PC-9 (cell line): ENCODE measurements around the gene MYEF2. TPM values are rescaled to one million over a fixed set of nuclear protein-coding genes. Genes with fewer than 3 reads are reported as not detected.

Source experiments
- BruUV-seq: library from RNA; stranded (reverse); fragments of 400-500 nt; replicated peaks from 2 replicates; lab custom pipeline; 2021; lab: Mats Ljungman, UMichigan
- CTCF ChIA-PET: fragments of 300-600 bp; sonication (Branson Sonifier 250); formaldehyde crosslinking; loops from one replicate; lab custom pipeline; 2022; ENCODE audit warnings: antibody characterized with exemption; lab: Charles Lee
- POLR2A ChIA-PET: fragments of 300-600 bp; sonication (Branson Sonifier 250); formaldehyde crosslinking; loops from one replicate; lab custom pipeline; 2022; ENCODE audit warnings: antibody characterized with exemption; ENCODE audit not compliant: unreplicated experiment; lab: Charles Lee
- DNase-seq, 2 experiments: peaks; one replicate each; pipeline versions ENCODE4 v3.0.0 to v3.0.0-alpha.2; 2015 to 2022; ENCODE audit warnings: mixed read lengths in 1 of 2
- H2AFZ ChIP-seq: fragments of 200-600 bp; sonication (generic); 2 replicates; pipeline ENCODE4 v1.8.1; 2017; ENCODE audit warnings: antibody characterized with exemption
- H3F3A ChIP-seq: fragments of 200-600 bp; sonication (generic); 2 replicates; pipeline ENCODE4 v1.8.1; 2017; ENCODE audit warnings: antibody characterized with exemption, mild to moderate bottlenecking, low read depth; ENCODE audit not compliant: insufficient read depth
- H3K27ac ChIP-seq: fragments of 200-600 bp; sonication (generic); 2 replicates; pipeline ENCODE4 v1.6.1; 2016; ENCODE audit warnings: mixed run types
- H3K27me3 ChIP-seq: fragments of 200-600 bp; sonication (generic); 2 replicates; pipeline ENCODE4 v1.6.1; 2016; ENCODE audit warnings: low read depth, mixed run types; ENCODE audit not compliant: insufficient read depth
- H3K36me3 ChIP-seq: fragments of 200-600 bp; sonication (generic); 2 replicates; pipeline ENCODE4 v1.6.1; 2016; ENCODE audit warnings: low read depth, mixed run types
- H3K4me1 ChIP-seq: fragments of 200-600 bp; sonication (generic); replicated peaks from 2 replicates; pipeline ENCODE4 v1.6.1; 2016; ENCODE audit warnings: mixed run types; ENCODE audit not compliant: insufficient read depth
- H3K4me2 ChIP-seq: fragments of 200-600 bp; sonication (generic); 2 replicates; pipeline ENCODE4 v1.6.1; 2017; ENCODE audit warnings: mixed run types
- H3K4me3 ChIP-seq: fragments of 200-600 bp; sonication (generic); 2 replicates; pipeline ENCODE4 v1.6.1; 2016; ENCODE audit warnings: mixed run types
- H3K79me2 ChIP-seq: fragments of 200-600 bp; sonication (generic); 2 replicates; pipeline ENCODE4 v1.6.1; 2017; ENCODE audit warnings: low read depth, mixed run types
- H3K9me2 ChIP-seq: fragments of 200-600 bp; sonication (generic); 2 replicates; pipeline ENCODE4 v1.8.1; 2017; ENCODE audit warnings: mild to moderate bottlenecking; ENCODE audit not compliant: insufficient read depth
- H3K9me3 ChIP-seq: fragments of 200-600 bp; sonication (generic); 2 replicates; pipeline ENCODE4 v1.8.1; 2016; ENCODE audit warnings: low read depth; ENCODE audit not compliant: insufficient read depth
- H4K20me1 ChIP-seq: fragments of 200-600 bp; sonication (generic); 2 replicates; pipeline ENCODE4 v1.8.1; 2017; ENCODE audit not compliant: insufficient read depth
- EZH2 ChIP-seq: fragments of 200-600 bp; sonication (generic); IDR thresholded peaks from 2 replicates; pipeline ENCODE4 v1.8.0; 2017; ENCODE audit warnings: antibody characterized with exemption, low read depth
- intact Hi-C: fragments of 100-400 bp; cut with micrococcal nuclease; formaldehyde crosslinking; loops from one replicate; pipeline ENCODE4 v1.10.0; 2022; ENCODE audit not compliant: unreplicated experiment
- total RNA-seq: library from RNA; stranded (reverse); gene quantifications from 2 replicates; pipeline ENCODE4 v1.2.3, GENCODE V29; 2021
- TF ChIP-seq, protein P1 (sequence below): fragments of 200-600 bp; sonication (generic); conservative IDR thresholded peaks from 2 replicates; pipeline ENCODE4 v1.6.1; 2017; ENCODE audit warnings: mixed run types, antibody characterized with exemption, mild to moderate bottlenecking, moderate library complexity

The MYEF2 gene
- total RNA-seq, 1 experiment from 2014 or later, result 2.1 TPM

DNA sequence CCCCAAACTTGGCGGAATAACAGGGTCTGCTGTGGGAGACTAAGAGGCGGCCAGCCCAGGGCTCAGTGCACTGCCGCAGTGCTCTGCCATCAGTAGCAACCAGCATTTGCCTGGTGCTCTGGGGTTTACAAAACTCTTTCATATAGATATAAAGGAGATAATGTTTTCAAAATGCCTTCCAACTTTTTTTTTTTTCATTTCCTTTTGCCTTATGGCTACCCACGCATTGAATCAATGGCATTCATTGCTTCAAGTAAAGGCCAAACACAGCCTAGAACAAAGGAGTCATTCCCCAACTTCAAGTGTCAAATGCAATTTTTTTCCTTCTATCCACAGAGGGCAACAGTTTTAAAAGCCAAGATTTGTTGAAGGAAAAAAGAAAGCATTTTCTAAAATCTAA lies 68.9 kb downstream of the MYEF2 start:
- H3K4me3 ChIP-seq, result no peak overlapping the region
- H3K36me3 ChIP-seq, result no peaks in the 10 kb centered on the region
- no peaks in the 10 kb centered on the region for H4K20me1 ChIP-seq
- H3K4me1 ChIP-seq, result no peaks in the 10 kb centered on the region
- intact Hi-C loops, result no loop called here
- ChIA-PET CTCF (no interaction called here), POLR2A (no interaction called here)
- DNase-seq, result no peak
- no peaks in the 10 kb centered on the region; the same call in 1 of the 2 replicates for H3K9me2 ChIP-seq
- H3K27me3 ChIP-seq, result 0 out of 2 replicates have a peak, but pooled peaks cover 6% of the 10 kb centered on the region
- H3F3A ChIP-seq, result no peaks in the 10 kb centered on the region
- H3K79me2 ChIP-seq, result no peaks in the 10 kb centered on the region
- H2AFZ ChIP-seq, result no peak overlapping the region
- TF ChIP-seq, protein P1, sequence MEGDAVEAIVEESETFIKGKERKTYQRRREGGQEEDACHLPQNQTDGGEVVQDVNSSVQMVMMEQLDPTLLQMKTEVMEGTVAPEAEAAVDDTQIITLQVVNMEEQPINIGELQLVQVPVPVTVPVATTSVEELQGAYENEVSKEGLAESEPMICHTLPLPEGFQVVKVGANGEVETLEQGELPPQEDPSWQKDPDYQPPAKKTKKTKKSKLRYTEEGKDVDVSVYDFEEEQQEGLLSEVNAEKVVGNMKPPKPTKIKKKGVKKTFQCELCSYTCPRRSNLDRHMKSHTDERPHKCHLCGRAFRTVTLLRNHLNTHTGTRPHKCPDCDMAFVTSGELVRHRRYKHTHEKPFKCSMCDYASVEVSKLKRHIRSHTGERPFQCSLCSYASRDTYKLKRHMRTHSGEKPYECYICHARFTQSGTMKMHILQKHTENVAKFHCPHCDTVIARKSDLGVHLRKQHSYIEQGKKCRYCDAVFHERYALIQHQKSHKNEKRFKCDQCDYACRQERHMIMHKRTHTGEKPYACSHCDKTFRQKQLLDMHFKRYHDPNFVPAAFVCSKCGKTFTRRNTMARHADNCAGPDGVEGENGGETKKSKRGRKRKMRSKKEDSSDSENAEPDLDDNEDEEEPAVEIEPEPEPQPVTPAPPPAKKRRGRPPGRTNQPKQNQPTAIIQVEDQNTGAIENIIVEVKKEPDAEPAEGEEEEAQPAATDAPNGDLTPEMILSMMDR, result no peak
- TF ChIP-seq EZH2, result no peak
- no peak overlapping the region for H3K27ac ChIP-seq
- H3K4me2 ChIP-seq, result no peak overlapping the region
- H3K9me3 ChIP-seq, result no peaks in the 10 kb centered on the region
- BruUV-seq, result no TSS peak

DNA sequence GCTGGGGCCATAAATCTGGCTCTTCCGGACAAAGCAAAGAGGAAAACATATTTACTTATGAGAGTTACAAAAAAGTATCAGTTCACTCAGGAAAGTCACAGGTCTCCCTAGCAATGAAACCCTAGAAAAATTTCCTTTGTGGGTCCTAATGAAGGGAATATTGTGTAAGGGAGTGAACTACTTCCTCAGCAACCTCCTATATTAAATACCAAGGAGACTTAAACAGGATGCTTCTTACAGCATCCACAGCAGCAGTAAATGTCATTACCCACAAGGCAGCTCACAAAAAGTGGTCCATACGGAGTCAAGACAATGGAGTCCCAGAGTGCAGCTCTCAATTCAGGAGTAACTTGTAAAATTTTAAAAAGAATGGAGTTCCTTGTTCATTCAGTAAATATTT lies 72.2 kb downstream of the MYEF2 start:
- H2AFZ ChIP-seq, result no peak overlapping the region
- H3K27ac ChIP-seq, result no peak overlapping the region
- H3K79me2 ChIP-seq, result no peaks in the 10 kb centered on the region
- no peaks in the 10 kb centered on the region for H3K36me3 ChIP-seq
- no peak for DNase-seq
- ChIA-PET CTCF (no interaction called here), POLR2A (no interaction called here)
- no peaks in the 10 kb centered on the region for H3F3A ChIP-seq
- H4K20me1 ChIP-seq, result no peaks in the 10 kb centered on the region
- H3K9me3 ChIP-seq, result no peaks in the 10 kb centered on the region
- no peaks in the 10 kb centered on the region for H3K4me1 ChIP-seq
- intact Hi-C loops, result loop anchor here (1.0 kb wide), 1 partner anchor 10 kb away; no protein-coding TSS in a partner anchor
- TF ChIP-seq EZH2, result no peak
- TF ChIP-seq, protein P1, result no peak
- no peaks in the 10 kb centered on the region; the same call in 1 of the 2 replicates for H3K9me2 ChIP-seq
- no TSS peak for BruUV-seq
- no peak overlapping the region for H3K4me2 ChIP-seq
- H3K27me3 ChIP-seq, result peaks cover 19% of the 10 kb centered on the region; the same call in 1 of the 2 replicates
- no peak overlapping the region for H3K4me3 ChIP-seq

DNA sequence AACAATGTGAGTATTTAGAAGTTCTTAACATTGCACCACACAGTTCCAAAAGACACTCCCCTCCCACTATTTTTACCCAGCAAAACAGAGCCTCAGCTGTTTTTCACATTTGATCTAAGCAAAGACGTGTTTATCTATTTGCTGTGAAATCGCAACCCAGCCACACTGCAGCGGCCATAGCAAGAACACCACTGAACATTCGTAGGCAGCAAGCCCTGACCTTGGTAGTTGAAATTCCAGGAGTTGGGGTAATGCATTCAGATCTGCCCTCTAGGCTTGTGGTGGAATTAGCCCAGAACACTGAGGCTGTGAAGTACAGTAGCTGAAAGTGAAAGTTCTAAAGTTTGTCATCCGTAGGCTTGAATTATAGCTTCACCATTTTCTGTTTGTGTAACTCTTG lies 74.4 kb downstream of the MYEF2 start:
- Histone ChIP-seq H3K4me1 (no peaks in the 10 kb centered on the region), H3K9me3 (no peaks in the 10 kb centered on the region), H3K36me3 (no peaks in the 10 kb centered on the region), H3F3A (no peaks in the 10 kb centered on the region), H3K9me2 (no peaks in the 10 kb centered on the region; the same call in 1 of the 2 replicates), H2AFZ (no peak overlapping the region), H3K27ac (no peak overlapping the region), H4K20me1 (no peaks in the 10 kb centered on the region), H3K4me3 (no peak overlapping the region), H3K79me2 (no peaks in the 10 kb centered on the region), H3K4me2 (peak overlapping the region; percentile 23; the same call in 1 of the 2 replicates), H3K27me3 (peaks cover 13% of the 10 kb centered on the region; the same call in 1 of the 2 replicates)
- TF ChIP-seq EZH2, result no peak
- TF ChIP-seq, protein P1, result no peak
- POLR2A ChIA-PET, result no interaction called here
- no TSS peak for BruUV-seq
- intact Hi-C loops, result no loop called here
- CTCF ChIA-PET, result no interaction called here
- no peak for DNase-seq
